ENCODE data around the gene KIF1A.

The KIF1A gene

GRCh38 chr2:240821429-240821778 is 1.4 kb upstream of the KIF1A start:
- H3K27me3 ChIP-seq (replicated peaks; ENCODE audit: insufficient read depth, low read length): peaks cover 60% of the 10 kb centered on the region
- no peaks in the 10 kb centered on the region for H3K9me2 ChIP-seq (replicated peaks; ENCODE audit: insufficient read depth, low read length)
- no peak overlapping the region for H3K4me3 ChIP-seq (ENCODE audit: low read length)
- H2AFZ ChIP-seq (ENCODE audit: low read length): no peak overlapping the region
- no peaks in the 10 kb centered on the region for H3K9me3 ChIP-seq (replicated peaks; ENCODE audit: insufficient read depth, low read length)
- no peak for TF ChIP-seq CTCF (IDR thresholded peaks at IDR 0.05; ENCODE audit: low read length)
- TF ChIP-seq EZH2phosphoT487 (IDR thresholded peaks at IDR 0.05; ENCODE audit: low read length): no peak
- no peak for TF ChIP-seq EZH2 (optimal IDR thresholded peaks at IDR 0.05; ENCODE audit: low read depth, low read length)
- H3K4me1 ChIP-seq (ENCODE audit: low read length): no peaks in the 10 kb centered on the region
- H4K20me1 ChIP-seq (ENCODE audit: insufficient read depth, low read length): no peaks in the 10 kb centered on the region
- no peak overlapping the region for H3K27ac ChIP-seq (ENCODE audit: low read length)
- no peak for DNase-seq
- no peak overlapping the region for H3K4me2 ChIP-seq (ENCODE audit: low read depth, low read length)
- no peaks in the 10 kb centered on the region for H3F3A ChIP-seq (ENCODE audit: insufficient read depth, low read length)
- no peaks in the 10 kb centered on the region for H3K79me2 ChIP-seq (ENCODE audit: low read length)
- no peak overlapping the region for H3K9ac ChIP-seq (ENCODE audit: low read length)
- no peaks in the 10 kb centered on the region for H3K36me3 ChIP-seq (replicated peaks; ENCODE audit: insufficient read depth, low read length)

- Histone ChIP-seq H3K4me1 (ENCODE audit: low read length) (no peaks in the 10 kb centered on the region), H3K27ac (ENCODE audit: low read length) (no peak overlapping the region), H3K79me2 (ENCODE audit: low read length) (no peaks in the 10 kb centered on the region), H3K4me2 (ENCODE audit: low read depth, low read length) (no peak overlapping the region), H3K9ac (ENCODE audit: low read length) (no peak overlapping the region), H3K27me3 (replicated peaks; ENCODE audit: insufficient read depth, low read length) (peaks cover 55% of the 10 kb centered on the region), H3K36me3 (replicated peaks; ENCODE audit: insufficient read depth, low read length) (no peaks in the 10 kb centered on the region), H3K4me3 (ENCODE audit: low read length) (no peak overlapping the region), H4K20me1 (ENCODE audit: insufficient read depth, low read length) (no peaks in the 10 kb centered on the region), H3K9me3 (replicated peaks; ENCODE audit: insufficient read depth, low read length) (no peaks in the 10 kb centered on the region), H2AFZ (ENCODE audit: low read length) (no peak overlapping the region), H3F3A (ENCODE audit: insufficient read depth, low read length) (no peaks in the 10 kb centered on the region), H3K9me2 (replicated peaks; ENCODE audit: insufficient read depth, low read length) (no peaks in the 10 kb centered on the region)
- DNase-seq: no peak
- TF ChIP-seq CTCF (IDR thresholded peaks at IDR 0.05; ENCODE audit: low read length) (no peak), EZH2phosphoT487 (IDR thresholded peaks at IDR 0.05; ENCODE audit: low read length) (no peak), EZH2 (optimal IDR thresholded peaks at IDR 0.05; ENCODE audit: low read depth, low read length) (no peak)
These were observed 799 bp upstream of the KIF1A start for GRCh38 chr2:240820607-240821428.

- Histone ChIP-seq H3K4me1 (ENCODE audit: low read length) (no peaks in the 10 kb centered on the region), H3K27me3 (replicated peaks; ENCODE audit: insufficient read depth, low read length) (peaks cover 42% of the 10 kb centered on the region), H2AFZ (ENCODE audit: low read length) (no peak overlapping the region), H3K9me3 (replicated peaks; ENCODE audit: insufficient read depth, low read length) (no peaks in the 10 kb centered on the region), H3K9ac (ENCODE audit: low read length) (no peak overlapping the region), H3K4me3 (ENCODE audit: low read length) (no peak overlapping the region), H3K36me3 (replicated peaks; ENCODE audit: insufficient read depth, low read length) (no peaks in the 10 kb centered on the region), H3K79me2 (ENCODE audit: low read length) (no peaks in the 10 kb centered on the region), H3F3A (ENCODE audit: insufficient read depth, low read length) (no peaks in the 10 kb centered on the region), H4K20me1 (ENCODE audit: insufficient read depth, low read length) (no peaks in the 10 kb centered on the region), H3K9me2 (replicated peaks; ENCODE audit: insufficient read depth, low read length) (no peaks in the 10 kb centered on the region), H3K27ac (ENCODE audit: low read length) (no peak overlapping the region), H3K4me2 (ENCODE audit: low read depth, low read length) (no peak overlapping the region)
- TF ChIP-seq EZH2phosphoT487 (IDR thresholded peaks at IDR 0.05; ENCODE audit: low read length) (no peak), CTCF (IDR thresholded peaks at IDR 0.05; ENCODE audit: low read length) (no peak), EZH2 (optimal IDR thresholded peaks at IDR 0.05; ENCODE audit: low read depth, low read length) (no peak)
- DNase-seq: no peak
These were observed 727 bp downstream of the KIF1A start for GRCh38 chr2:240819126-240819857.

Measured in MM.1S (cell line).